DOHH2 (cell line): Measurements from ENCODE around the gene PLCB3.

Source experiments
- H3F3A ChIP-seq: fragments of 200-600 bp; sonication (generic), shearing (Covaris generic); 2 replicates; pipeline ENCODE4 v1.6.0; 2016; ENCODE audit warnings: antibody characterized with exemption, mild to moderate bottlenecking; ENCODE audit not compliant: control insufficient read depth, insufficient read depth
- H3K27ac ChIP-seq: fragments of 200-600 bp; sonication (generic); 2 replicates; pipeline ENCODE4 v1.5.1; 2014; ENCODE audit warnings: low read depth, mild to moderate bottlenecking, low read length, moderate library complexity
- H3K27me3 ChIP-seq: fragments of 200-600 bp; sonication (generic); 2 replicates; pipeline ENCODE4 v1.6.1; 2014; ENCODE audit warnings: mild to moderate bottlenecking, low read length, mixed read lengths; ENCODE audit not compliant: control insufficient read depth
- H3K36me3 ChIP-seq: fragments of 200-600 bp; sonication (generic); 2 replicates; pipeline ENCODE4 v1.6.1; 2014; ENCODE audit warnings: mild to moderate bottlenecking, low read length, moderate library complexity, mixed read lengths; ENCODE audit not compliant: control insufficient read depth
- H3K4me1 ChIP-seq: fragments of 200-600 bp; sonication (generic); 2 replicates; pipeline ENCODE4 v1.6.1; 2014; ENCODE audit warnings: mild to moderate bottlenecking, low read length, mixed read lengths; ENCODE audit not compliant: control insufficient read depth
- H3K4me2 ChIP-seq: fragments of 200-600 bp; sonication (generic); 2 replicates; pipeline ENCODE4 v1.6.0; 2014; ENCODE audit warnings: mild to moderate bottlenecking, low read length, moderate library complexity
- H3K4me3 ChIP-seq: fragments of 200-600 bp; sonication (generic); 2 replicates; pipeline ENCODE4 v1.5.1; 2014; ENCODE audit warnings: mild to moderate bottlenecking, low read length, mixed read lengths
- H3K79me2 ChIP-seq: fragments of 200-600 bp; sonication (generic); 2 replicates; pipeline ENCODE4 v1.6.1; 2014; ENCODE audit warnings: mild to moderate bottlenecking, low read length, mixed read lengths; ENCODE audit not compliant: control insufficient read depth
- H3K9me2 ChIP-seq: fragments of 200-600 bp; sonication (generic); replicated peaks from 2 replicates; pipeline ENCODE4 v1.6.1; 2014; ENCODE audit warnings: mild to moderate bottlenecking, low read length, mixed read lengths; ENCODE audit not compliant: control insufficient read depth
- H3K9me3 ChIP-seq: fragments of 200-600 bp; sonication (generic); 2 replicates; pipeline ENCODE4 v1.6.1; 2014; ENCODE audit warnings: antibody characterized with exemption, low read length, mixed read lengths; ENCODE audit not compliant: control insufficient read depth, insufficient read depth
- H4K20me1 ChIP-seq: fragments of 200-600 bp; sonication (generic); 2 replicates; pipeline ENCODE4 v1.6.0; 2014; ENCODE audit warnings: low read depth, mild to moderate bottlenecking, antibody characterized with exemption, low read length, moderate library complexity; ENCODE audit not compliant: control insufficient read depth, insufficient read depth
- CTCF ChIP-seq: fragments of 200-600 bp; sonication (generic); IDR thresholded peaks from one replicate; pipeline ENCODE4 v1.5.1; 2014; ENCODE audit warnings: antibody characterized with exemption, mild to moderate bottlenecking, low read depth, low read length; ENCODE audit not compliant: poor library complexity, severe bottlenecking
- EZH2phosphoT487 ChIP-seq: fragments of 200-600 bp; sonication (generic); IDR thresholded peaks from 2 replicates; pipeline ENCODE4 v1.6.1; 2017; ENCODE audit warnings: borderline replicate concordance, mild to moderate bottlenecking, antibody characterized with exemption, low read length, moderate library complexity, mixed read lengths

PLCB3 gene

GRCh38 chr11:64229744-64230170, 21.6 kb upstream of the PLCB3 start:
- peaks cover 76% of the 10 kb centered on the region for H3K4me1 ChIP-seq
- no peaks in the 10 kb centered on the region for H3K27me3 ChIP-seq
- peaks cover 24% of the 10 kb centered on the region for H3F3A ChIP-seq
- H3K79me2 ChIP-seq: peaks cover 46% of the 10 kb centered on the region
- H3K9me2 ChIP-seq: no peaks in the 10 kb centered on the region
- no peaks in the 10 kb centered on the region for H4K20me1 ChIP-seq
- peak overlapping the region; percentile 89 for H3K4me3 ChIP-seq
- H3K36me3 ChIP-seq: peaks cover 16% of the 10 kb centered on the region
- peak overlapping the region; percentile 94 for H3K27ac ChIP-seq
- TF ChIP-seq CTCF (no peak), EZH2phosphoT487 (no peak)
- H3K4me2 ChIP-seq: peak overlapping the region; percentile 97
- H3K9me3 ChIP-seq: no peaks in the 10 kb centered on the region

- Histone ChIP-seq H3K9me2 (no peaks in the 10 kb centered on the region), H3K4me3 (peak within 1 kb of the TSS; percentile 89), H3K79me2 (peaks cover 46% of the 10 kb centered on the region), H3K27ac (peak within 1 kb of the TSS; percentile 94), H3K27me3 (no peaks in the 10 kb centered on the region), H3K36me3 (peaks cover 14% of the 10 kb centered on the region), H3K9me3 (no peaks in the 10 kb centered on the region), H3K4me2 (peak within 1 kb of the TSS; percentile 97), H4K20me1 (no peaks in the 10 kb centered on the region), H3F3A (peaks cover 24% of the 10 kb centered on the region), H3K4me1 (peaks cover 75% of the 10 kb centered on the region)
- TF ChIP-seq EZH2phosphoT487 (no peak), CTCF (no peak)
Measured at GRCh38 chr11:64230171-64230984, 21.0 kb upstream of the PLCB3 start, which contains the start of gene DNAJC4. Gene DNAJC4 (plus strand): TSS chr11:64230548. CDS start chr11:64230855, 307 bp downstream.

- H3K36me3 ChIP-seq: peaks cover 18% of the 10 kb centered on the region
- H3K27me3 ChIP-seq: no peaks in the 10 kb centered on the region
- H3K27ac ChIP-seq: peak overlapping the region; percentile 94
- peaks cover 24% of the 10 kb centered on the region for H3F3A ChIP-seq
- H3K4me1 ChIP-seq: peaks cover 78% of the 10 kb centered on the region
- H3K4me3 ChIP-seq: peak overlapping the region; percentile 89
- H3K9me2 ChIP-seq: no peaks in the 10 kb centered on the region
- H3K9me3 ChIP-seq: no peaks in the 10 kb centered on the region
- H3K4me2 ChIP-seq: peak overlapping the region; percentile 97
- H4K20me1 ChIP-seq: no peaks in the 10 kb centered on the region; the same call in 1 of the 2 replicates
- peaks cover 50% of the 10 kb centered on the region for H3K79me2 ChIP-seq
- TF ChIP-seq EZH2phosphoT487 (no peak), CTCF (no peak)
Measured at GRCh38 chr11:64230985-64231365, 20.4 kb upstream of the PLCB3 start.
